GM19324 (cell line): ENCODE measurements around the gene MRPS14.
"Not testable (repeated sequence)": the region's sequence is repeated elsewhere in the genome, so short reads cannot be mapped to it uniquely, and the experiment has no call there.

Experiments used
- ATAC-seq: cut with Tn5 transposase; IDR thresholded peaks from one replicate; pipeline ENCODE4 v1.9.1; 2021; ENCODE audit warnings: mild to moderate bottlenecking, moderate library complexity; ENCODE audit not compliant: unreplicated experiment, low FRiP score

MRPS14 gene

DNA sequence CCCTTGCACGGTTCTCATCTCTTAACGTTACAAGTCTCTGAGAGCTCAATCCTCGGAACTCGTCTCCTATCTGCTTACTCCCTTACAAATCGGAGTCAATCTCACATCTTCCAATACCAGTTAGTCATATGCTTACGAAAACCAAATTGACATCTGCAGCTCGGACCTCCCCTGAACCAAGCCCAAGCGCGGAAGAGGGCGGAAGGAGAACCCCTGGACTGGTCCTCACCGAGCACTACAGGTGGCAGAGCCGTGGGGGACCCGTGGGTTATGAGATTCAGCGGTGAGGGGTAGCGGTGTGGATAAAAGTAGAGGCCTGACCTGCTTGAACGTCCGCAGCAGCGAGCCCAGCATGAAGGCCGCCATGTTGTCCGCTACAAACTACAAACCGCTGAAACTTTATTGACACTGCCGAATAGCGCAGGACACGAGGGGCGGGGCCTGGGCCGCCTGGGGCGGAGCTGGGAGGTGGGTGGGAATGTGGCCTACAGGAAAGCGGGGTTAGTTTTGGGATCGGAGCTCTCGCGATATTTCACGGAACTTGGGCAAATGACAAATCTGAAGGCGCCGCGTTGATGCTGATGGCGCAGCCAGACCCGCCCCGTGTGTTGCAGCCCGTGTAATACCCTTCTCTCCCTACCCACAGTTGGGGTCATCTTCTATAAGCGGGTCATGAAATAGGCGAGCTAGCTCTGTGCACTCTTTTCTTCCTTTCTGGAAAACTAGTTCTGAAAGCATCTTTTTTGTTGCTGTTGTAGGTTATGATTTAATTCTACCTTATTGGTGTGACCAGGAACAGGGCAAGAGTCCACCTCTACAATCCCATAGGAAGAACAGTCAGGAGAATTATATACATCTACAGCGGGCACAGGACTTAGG is at the start of gene MRPS14:
Gene MRPS14, minus strand, starts transcription at position 383 of the 879 bp plus-strand sequence. Its CDS starts 17 bp downstream, at position 366.
- peak; percentile 92 for ATAC-seq

GRCh38 chr1:175072099-175072951 is 49.1 kb upstream of the MRPS14 start:
- ATAC-seq: peak; percentile 45

GRCh38 chr1:175071276-175071943 is 48.2 kb upstream of the MRPS14 start:
- ATAC-seq: no peak

- ATAC-seq: no peak
These were observed 47.6 kb upstream of the MRPS14 start for GRCh38 chr1:175070818-175071217.

DNA sequence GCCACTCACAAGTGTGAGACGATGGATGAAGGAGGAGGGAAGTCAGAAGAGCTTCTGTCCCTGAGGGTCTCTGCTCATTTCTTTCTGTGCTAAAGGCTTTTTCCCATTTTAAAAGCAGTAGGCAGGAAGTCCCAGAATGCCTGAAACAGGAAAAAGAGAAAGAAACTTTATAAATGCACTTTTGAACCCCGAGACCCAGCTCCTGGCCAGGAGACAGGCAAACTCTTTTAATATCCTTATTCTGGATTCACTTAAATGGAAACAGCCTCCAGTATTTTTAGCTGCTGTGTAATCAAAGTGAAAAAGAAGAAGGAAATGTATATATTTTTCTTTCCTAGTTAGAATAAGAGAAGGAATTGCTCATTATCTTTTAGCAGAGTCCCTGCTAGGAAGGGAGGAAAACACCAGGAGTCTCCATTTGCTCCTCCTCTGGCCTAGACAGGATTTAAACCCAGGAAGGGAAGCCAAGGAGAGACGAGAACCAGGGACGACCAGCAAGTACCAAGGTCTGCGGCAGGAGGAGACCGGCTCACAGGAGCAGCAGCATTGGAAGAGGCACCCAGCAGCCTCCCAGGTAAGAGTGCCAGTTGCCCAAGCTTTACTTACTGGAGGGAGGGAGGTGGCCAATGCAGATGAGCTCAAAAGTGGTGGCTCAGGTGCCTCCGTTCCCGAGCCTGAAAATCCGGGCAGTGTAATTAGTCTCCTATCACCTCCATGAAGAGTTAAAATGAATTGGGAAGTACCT is 44.3 kb upstream of the MRPS14 start, which contains the start of gene TNN:
Gene TNN, plus strand, starts transcription at position 472 of the 745 bp plus-strand sequence. CDS start 9,586 bp downstream, outside the sequence.
- ATAC-seq: no peak

DNA sequence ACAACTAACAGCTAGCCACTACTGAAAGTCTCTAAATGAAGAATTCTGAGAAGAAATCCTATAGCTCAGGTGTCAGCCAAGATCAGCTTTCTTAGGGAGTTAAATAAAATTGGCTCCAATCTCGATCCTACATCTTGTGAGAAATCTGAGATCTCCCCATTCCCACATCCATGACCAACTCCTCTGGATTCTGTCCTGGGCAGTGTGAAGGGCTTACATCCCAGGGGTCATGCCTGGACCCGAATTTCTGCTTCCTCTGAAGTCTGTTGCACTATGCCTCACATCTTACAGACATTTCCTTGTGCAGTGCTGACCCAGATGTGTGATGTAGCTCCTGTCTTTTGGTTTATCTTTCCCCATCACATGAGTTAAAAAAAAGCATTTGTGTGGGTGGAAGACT is 39.6 kb upstream of the MRPS14 start:
- no peak for ATAC-seq

GRCh38 chr1:175062339-175062738 is 39.1 kb upstream of the MRPS14 start:
- no peak for ATAC-seq

- no peak for ATAC-seq
These were observed 31.5 kb upstream of the MRPS14 start for GRCh38 chr1:175054736-175055135.

DNA sequence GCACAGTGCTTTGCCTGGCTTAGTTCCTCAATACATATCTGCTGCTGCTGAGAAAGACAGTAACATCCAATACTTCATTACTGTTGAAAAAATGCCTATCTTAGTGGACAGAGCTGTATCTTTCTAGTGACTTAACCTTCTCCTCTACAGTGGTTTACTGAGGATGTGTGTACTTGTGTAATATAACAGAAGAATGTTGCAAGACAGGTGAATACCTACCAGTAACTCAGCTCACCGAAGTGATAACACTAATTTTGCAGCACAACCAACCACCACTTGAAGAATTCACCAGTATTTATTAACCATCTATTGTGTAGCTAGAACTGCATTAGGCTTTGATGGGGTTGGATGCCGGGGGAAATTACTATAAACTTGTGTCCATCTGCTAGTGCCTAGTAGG is 27.8 kb upstream of the MRPS14 start:
- no peak for ATAC-seq

GRCh38 chr1:175045519-175045918 is 22.3 kb upstream of the MRPS14 start:
- no peak for ATAC-seq

DNA sequence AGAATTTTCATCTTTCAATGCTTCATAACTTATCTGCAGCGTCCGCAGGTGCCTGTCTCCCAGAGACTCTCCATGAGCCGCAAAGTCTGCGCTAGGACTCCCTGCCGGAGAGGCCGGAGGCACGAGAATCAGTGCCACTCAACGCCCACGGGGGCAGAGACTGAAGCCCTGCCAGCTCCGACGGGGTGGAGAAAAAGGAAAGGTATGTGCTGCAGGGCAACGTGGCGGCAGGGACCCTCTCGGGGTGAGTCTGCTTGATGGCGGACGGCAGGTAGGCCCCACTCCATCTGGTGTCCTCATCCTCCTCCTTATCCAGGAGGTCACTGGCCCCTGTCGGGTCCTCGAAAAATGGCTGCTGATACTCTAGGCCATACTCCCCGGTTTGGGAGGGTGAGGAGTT is 21.9 kb upstream of the MRPS14 start:
- no peak for ATAC-seq

GRCh38 chr1:175044591-175044990 is 21.4 kb upstream of the MRPS14 start:
- not testable (repeated sequence) for ATAC-seq

GRCh38 chr1:175043824-175044223 is 20.6 kb upstream of the MRPS14 start:
- ATAC-seq: no peak

- no peak for ATAC-seq
These were observed 19.4 kb upstream of the MRPS14 start for GRCh38 chr1:175042650-175043049.

DNA sequence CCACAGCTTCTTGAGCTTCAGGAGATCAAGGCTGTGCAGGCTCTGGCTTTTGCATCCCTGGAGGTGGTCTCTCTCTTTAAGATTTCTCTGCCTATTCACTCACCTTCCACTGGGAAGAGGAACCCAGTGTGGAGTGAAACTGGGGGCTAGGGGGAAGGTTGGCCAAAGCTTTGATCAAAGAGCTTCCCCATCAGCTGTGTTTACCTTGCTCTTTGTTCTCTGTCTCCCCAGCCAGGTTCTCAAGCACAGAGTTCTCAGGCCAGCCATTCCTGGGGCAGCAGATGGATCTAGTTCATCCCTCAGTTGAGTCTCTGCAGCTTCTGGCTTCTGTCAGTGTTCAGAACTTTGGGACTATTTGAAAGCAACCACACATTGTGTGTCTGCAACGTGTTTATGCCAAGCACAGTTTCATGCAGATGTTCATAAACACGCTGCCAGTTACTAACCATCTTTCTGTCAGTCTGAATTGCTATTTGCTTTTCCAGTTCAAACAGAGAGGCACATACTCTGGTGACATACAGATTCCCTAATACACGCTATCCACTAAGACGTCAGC is 17.2 kb upstream of the MRPS14 start:
- no peak for ATAC-seq

- ATAC-seq: no peak
These were observed 14.2 kb upstream of the MRPS14 start for GRCh38 chr1:175037416-175037815.

DNA sequence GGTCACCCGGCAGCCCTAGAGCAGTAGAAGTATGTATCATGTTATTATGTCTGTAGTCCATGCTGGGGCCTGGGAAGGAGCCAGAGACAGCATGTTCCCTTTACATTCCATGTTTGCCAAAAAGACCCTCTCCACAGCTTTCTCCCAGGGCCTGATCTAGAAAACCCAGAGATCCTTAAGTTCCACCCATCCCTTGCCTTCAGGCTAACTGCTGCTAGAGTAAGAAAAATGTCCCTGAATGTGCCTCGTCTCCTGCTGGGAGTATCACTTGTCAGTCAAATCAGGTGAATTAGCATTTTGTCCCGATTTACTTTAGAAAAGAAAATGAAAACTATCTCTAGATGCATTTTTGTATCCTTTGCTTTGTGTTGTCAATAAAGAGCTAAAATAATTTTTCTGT is 13.3 kb upstream of the MRPS14 start:
- ATAC-seq: no peak

- no peak for ATAC-seq
These were observed 12.6 kb upstream of the MRPS14 start for GRCh38 chr1:175035865-175036264.

DNA sequence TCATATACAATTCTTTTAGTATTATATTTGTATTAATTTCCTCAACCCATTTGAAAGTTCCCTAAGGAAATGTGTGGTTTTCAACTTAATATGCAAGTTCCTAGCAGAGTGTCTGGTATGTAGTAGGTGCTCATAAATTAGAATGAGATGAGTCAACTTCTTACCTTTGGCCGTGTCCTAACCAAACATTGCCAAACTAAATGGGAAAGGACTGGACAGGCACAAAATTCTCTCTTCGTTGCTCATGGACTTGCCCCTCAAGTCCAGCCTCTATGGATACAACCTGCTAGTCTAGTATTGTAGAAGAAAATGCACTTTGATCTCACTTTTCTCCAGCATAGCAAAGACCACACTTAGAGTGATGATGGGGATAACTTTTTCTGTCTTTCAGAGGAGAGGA is 11.6 kb upstream of the MRPS14 start:
- no peak for ATAC-seq

- no peak for ATAC-seq
These were observed 10.7 kb upstream of the MRPS14 start for GRCh38 chr1:175033953-175034352.
